Smooth muscle cell (in vitro differentiated cells): Measurements from ENCODE around the gene ATP6V1B1. TPM values are rescaled to one million over a fixed set of nuclear protein-coding genes. Genes with fewer than 3 reads are reported as not detected.

Experiments
- DNase-seq: peaks from one replicate; lab custom pipeline; 2025; ENCODE audit not compliant: unreplicated experiment; lab: John Stamatoyannopoulos, UW
- H2AFZ ChIP-seq: fragments of 200-600 bp; sonication (generic); 2 replicates; pipeline ENCODE4 v1.6.0; 2016; ENCODE audit warnings: antibody characterized with exemption, low read depth, mild to moderate bottlenecking
- H3F3A ChIP-seq: fragments of 200-600 bp; sonication (generic); 2 replicates; pipeline ENCODE4 v1.6.0; 2017; ENCODE audit warnings: antibody characterized with exemption, low read depth
- H3K27ac ChIP-seq: fragments of 200-600 bp; sonication (generic); 2 replicates; pipeline ENCODE4 v1.5.1; 2016; ENCODE audit warnings: low read depth, mild to moderate bottlenecking
- H3K27me3 ChIP-seq: fragments of 200-600 bp; sonication (generic); 2 replicates; pipeline ENCODE4 v1.6.1; 2016; ENCODE audit warnings: low read depth, mild to moderate bottlenecking
- H3K36me3 ChIP-seq: fragments of 200-600 bp; sonication (generic); 2 replicates; pipeline ENCODE4 v1.5.1; 2016; ENCODE audit warnings: low read depth
- H3K4me1 ChIP-seq: fragments of 200-600 bp; sonication (generic); 2 replicates; pipeline ENCODE4 v1.5.1; 2016; ENCODE audit warnings: low read depth
- H3K4me2 ChIP-seq: fragments of 200-600 bp; sonication (generic); 2 replicates; pipeline ENCODE4 v1.6.0; 2016; ENCODE audit warnings: mild to moderate bottlenecking
- H3K4me3 ChIP-seq: fragments of 200-600 bp; sonication (generic); 2 replicates; pipeline ENCODE4 v1.5.1; 2016; ENCODE audit warnings: mild to moderate bottlenecking
- H3K79me2 ChIP-seq: fragments of 200-600 bp; sonication (generic); 2 replicates; pipeline ENCODE4 v1.6.0; 2016; ENCODE audit warnings: low read depth, mild to moderate bottlenecking
- H3K9ac ChIP-seq: fragments of 200-600 bp; sonication (generic); 2 replicates; pipeline ENCODE4 v1.6.0; 2016; ENCODE audit warnings: low read depth
- H3K9me3 ChIP-seq: fragments of 200-600 bp; sonication (generic); replicated peaks from 2 replicates; pipeline ENCODE4 v1.5.1; 2016; ENCODE audit warnings: low read depth
- H4K20me1 ChIP-seq: fragments of 200-600 bp; sonication (generic); 2 replicates; pipeline ENCODE4 v1.6.0; 2016; ENCODE audit warnings: low read depth
- WGBS: methylation state at CpG from one replicate; pipeline ENCODE4 v1.1.7; 2016; ENCODE audit warnings: low lambda C conversion rate; 5-methylcytosine and 5-hydroxymethylcytosine counted together
- polyA plus RNA-seq: library from polyadenylated mRNA; unstranded; fragments of >200 nt; fragmentation: Nextera tagmentation; extraction: Ambion mirVana; gene quantifications from 2 replicates; pipeline ENCODE4 v1.2.1, GENCODE V29; 2016
- total RNA-seq: library from RNA; depleted of rRNA; stranded (reverse); fragments of >200 nt; gene quantifications from 2 replicates; pipeline ENCODE4 v1.2.3, GENCODE V29; 2014
- TF ChIP-seq, protein P1 (sequence below): fragments of 200-600 bp; sonication (generic); IDR thresholded peaks from 2 replicates; pipeline ENCODE4 v1.5.1; 2017; ENCODE audit warnings: borderline replicate concordance, mild to moderate bottlenecking, antibody characterized with exemption; ENCODE audit not compliant: insufficient read depth, poor library complexity, severe bottlenecking

Gene ATP6V1B1
- total and polyA plus RNA-seq, 2 experiments from 2014 or later = 0.59 TPM; not detected in 1

DNA sequence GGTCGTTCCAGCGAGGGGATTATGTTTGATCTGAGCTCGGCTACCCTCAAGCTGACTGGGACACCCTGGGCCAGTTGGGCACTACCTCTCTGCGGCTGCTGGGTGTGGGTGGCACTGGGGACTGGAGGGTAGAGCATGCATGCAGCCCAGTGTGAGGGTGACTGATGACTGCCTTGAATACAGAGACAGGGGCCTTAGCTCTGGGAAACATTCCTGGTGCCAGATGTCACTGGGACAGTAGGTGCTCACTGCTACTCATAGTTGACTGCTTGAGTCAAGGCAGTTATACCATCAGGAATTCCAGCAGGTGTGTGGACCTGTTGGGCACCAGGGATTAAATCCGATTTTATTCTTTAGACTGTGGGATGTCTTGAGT is 33.6 kb upstream of the ATP6V1B1 start:
- H3K9me3 ChIP-seq = no peaks in the 10 kb centered on the region
- no peaks in the 10 kb centered on the region for H3K79me2 ChIP-seq
- no peak for DNase-seq
- peaks cover 49% of the 10 kb centered on the region for H4K20me1 ChIP-seq
- H3K27ac ChIP-seq = no peak overlapping the region
- 24% methylated on average over 5 of the region's 5 CpGs for WGBS
- H3K36me3 ChIP-seq = no peaks in the 10 kb centered on the region
- H3K27me3 ChIP-seq = peaks cover 97% of the 10 kb centered on the region
- no peaks in the 10 kb centered on the region for H3F3A ChIP-seq
- peak overlapping the region; percentile 93 for H3K4me2 ChIP-seq
- peak overlapping the region; percentile 92 for H2AFZ ChIP-seq
- H3K4me3 ChIP-seq = peak overlapping the region; percentile 59
- H3K4me1 ChIP-seq = peaks cover 9% of the 10 kb centered on the region
- no peak overlapping the region for H3K9ac ChIP-seq
- TF ChIP-seq, protein P1, sequence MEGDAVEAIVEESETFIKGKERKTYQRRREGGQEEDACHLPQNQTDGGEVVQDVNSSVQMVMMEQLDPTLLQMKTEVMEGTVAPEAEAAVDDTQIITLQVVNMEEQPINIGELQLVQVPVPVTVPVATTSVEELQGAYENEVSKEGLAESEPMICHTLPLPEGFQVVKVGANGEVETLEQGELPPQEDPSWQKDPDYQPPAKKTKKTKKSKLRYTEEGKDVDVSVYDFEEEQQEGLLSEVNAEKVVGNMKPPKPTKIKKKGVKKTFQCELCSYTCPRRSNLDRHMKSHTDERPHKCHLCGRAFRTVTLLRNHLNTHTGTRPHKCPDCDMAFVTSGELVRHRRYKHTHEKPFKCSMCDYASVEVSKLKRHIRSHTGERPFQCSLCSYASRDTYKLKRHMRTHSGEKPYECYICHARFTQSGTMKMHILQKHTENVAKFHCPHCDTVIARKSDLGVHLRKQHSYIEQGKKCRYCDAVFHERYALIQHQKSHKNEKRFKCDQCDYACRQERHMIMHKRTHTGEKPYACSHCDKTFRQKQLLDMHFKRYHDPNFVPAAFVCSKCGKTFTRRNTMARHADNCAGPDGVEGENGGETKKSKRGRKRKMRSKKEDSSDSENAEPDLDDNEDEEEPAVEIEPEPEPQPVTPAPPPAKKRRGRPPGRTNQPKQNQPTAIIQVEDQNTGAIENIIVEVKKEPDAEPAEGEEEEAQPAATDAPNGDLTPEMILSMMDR = no peak

DNA sequence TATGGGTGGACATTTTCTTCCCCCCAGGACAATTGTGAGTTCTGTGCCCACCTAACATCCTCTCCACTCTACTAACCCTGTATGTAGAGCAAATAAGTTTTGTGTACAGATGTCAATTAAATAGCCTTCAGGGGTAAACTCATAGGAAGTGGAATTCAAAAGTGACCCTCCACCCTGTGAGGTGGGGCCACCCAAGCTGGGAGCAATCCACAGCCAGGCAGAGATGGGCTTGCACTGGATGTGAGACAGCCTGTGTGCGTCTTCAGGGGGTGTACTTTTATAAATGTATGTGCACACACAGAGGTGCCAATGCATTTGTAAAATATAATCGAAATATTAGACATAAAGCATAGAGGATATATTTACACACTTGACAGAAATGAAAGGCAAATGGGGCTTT is 33.1 kb upstream of the ATP6V1B1 start:
- Histone ChIP-seq H3K9ac (no peak overlapping the region), H3K4me2 (no peak overlapping the region), H3K27me3 (peaks cover 97% of the 10 kb centered on the region)

DNA sequence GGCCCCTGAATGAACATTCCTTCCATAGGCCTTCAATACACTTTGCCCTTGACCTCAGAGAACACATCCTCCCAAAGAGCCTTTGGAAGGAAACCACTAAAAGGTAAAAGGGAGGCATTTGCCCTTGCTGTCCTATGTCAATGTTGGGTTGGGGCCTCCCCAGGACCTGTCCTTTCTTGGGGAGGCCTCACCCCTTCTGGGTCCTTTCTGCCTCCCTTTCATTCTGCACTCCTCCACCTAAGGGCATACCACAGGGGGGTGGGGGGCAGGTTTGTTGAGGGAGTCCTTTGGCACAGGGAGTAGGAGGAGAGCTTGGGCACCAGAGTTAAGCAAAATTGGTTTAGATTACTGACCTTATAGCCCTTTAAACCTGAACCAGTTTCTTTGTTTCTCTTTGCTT is 32.5 kb upstream of the ATP6V1B1 start:
- TF ChIP-seq, protein P1 = no peak
- peaks cover 9% of the 10 kb centered on the region for H3K4me1 ChIP-seq
- H3K79me2 ChIP-seq = no peaks in the 10 kb centered on the region
- no peak overlapping the region for H3K27ac ChIP-seq
- H3F3A ChIP-seq = no peaks in the 10 kb centered on the region
- no peak overlapping the region for H3K9ac ChIP-seq
- no peak overlapping the region for H2AFZ ChIP-seq
- no peaks in the 10 kb centered on the region for H3K9me3 ChIP-seq
- DNase-seq = no peak
- peaks cover 97% of the 10 kb centered on the region for H3K27me3 ChIP-seq
- peaks cover 52% of the 10 kb centered on the region for H4K20me1 ChIP-seq
- no peak overlapping the region for H3K4me2 ChIP-seq
- no peak overlapping the region for H3K4me3 ChIP-seq
- H3K36me3 ChIP-seq = no peaks in the 10 kb centered on the region

More for the DNA sequence above, 33.1 kb upstream of the ATP6V1B1 start:
- no peaks in the 10 kb centered on the region for H3K36me3 ChIP-seq
- H3K9me3 ChIP-seq = no peaks in the 10 kb centered on the region
- no peak overlapping the region for H3K4me3 ChIP-seq
- no peaks in the 10 kb centered on the region for H3F3A ChIP-seq
- H3K27ac ChIP-seq = no peak overlapping the region
- TF ChIP-seq, protein P1 = no peak
- no peak for DNase-seq
- H4K20me1 ChIP-seq = peaks cover 50% of the 10 kb centered on the region
- H3K79me2 ChIP-seq = no peaks in the 10 kb centered on the region
- H3K4me1 ChIP-seq = peaks cover 9% of the 10 kb centered on the region
- no peak overlapping the region for H2AFZ ChIP-seq
- 87% methylated on average over 2 of the region's 2 CpGs for WGBS

DNA sequence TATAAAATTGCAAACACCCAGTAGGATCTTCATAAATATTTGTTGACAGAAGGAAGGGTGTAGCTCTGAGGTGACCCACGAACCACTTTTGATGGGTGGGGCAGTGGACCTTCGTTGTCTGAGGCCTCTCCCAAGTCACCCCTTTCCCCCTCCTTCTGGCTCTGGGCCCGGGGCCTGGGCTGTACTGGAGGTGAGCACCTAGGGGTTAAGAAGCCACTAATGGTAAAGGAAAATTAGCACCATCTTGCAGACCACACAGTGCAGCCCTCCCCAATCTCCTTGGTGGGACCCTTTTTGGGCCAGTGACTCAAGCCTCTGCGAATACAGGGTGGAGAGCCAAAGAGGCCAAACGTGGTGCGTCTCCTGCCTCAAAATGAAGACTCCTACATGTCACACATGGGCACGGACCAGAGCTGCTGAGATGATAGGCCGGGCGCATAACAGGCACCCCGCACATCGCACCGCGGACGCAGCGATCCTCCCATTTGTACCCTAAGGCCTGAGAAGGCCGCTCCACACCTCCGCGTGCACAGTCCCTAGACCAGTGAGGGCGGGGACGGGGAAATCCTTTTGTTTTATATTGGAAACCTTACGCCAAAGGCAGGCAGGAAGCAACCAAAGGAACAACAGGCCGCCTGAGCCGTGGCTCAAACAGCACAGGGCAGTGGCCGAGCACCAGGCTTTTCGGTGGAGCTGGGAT is 31.9 kb upstream of the ATP6V1B1 start:
- Histone ChIP-seq H3K4me2 (no peak overlapping the region), H2AFZ (no peak overlapping the region), H3K9me3 (no peaks in the 10 kb centered on the region), H3K4me1 (peaks cover 9% of the 10 kb centered on the region), H3K9ac (no peak overlapping the region), H3K27ac (no peak overlapping the region), H3K27me3 (peaks cover 97% of the 10 kb centered on the region), H3K4me3 (no peak overlapping the region), H3F3A (no peaks in the 10 kb centered on the region), H4K20me1 (peaks cover 57% of the 10 kb centered on the region), H3K36me3 (no peaks in the 10 kb centered on the region), H3K79me2 (no peaks in the 10 kb centered on the region)
- TF ChIP-seq, protein P1 = no peak
- DNase-seq = no peak
- WGBS = 43% methylated on average over 25 of the region's 25 CpGs
